Fibroblast of mammary gland (primary cell): ENCODE measurements around the gene LY6G6C.

ENCODE experiments used
- DNase-seq: peaks from one replicate; pipeline ENCODE4 v3.0.0-alpha.2; 2010; ENCODE audit warnings: low read depth
- H3K4me3 ChIP-seq: 2 replicates; pipeline ENCODE4 v1.5.1; 2011; ENCODE audit warnings: low read depth, mild to moderate bottlenecking, low read length, moderate library complexity; ENCODE audit not compliant: control insufficient read depth
- TF ChIP-seq, protein P1 (sequence below): conservative IDR thresholded peaks from 2 replicates; pipeline ENCODE4 v1.5.1; 2011; ENCODE audit warnings: low read depth, low read length, inconsistent platforms; ENCODE audit not compliant: control insufficient read depth, insufficient read depth

LY6G6C gene

GRCh38 chr6:31718265-31718664, 3.3 kb downstream of the LY6G6C start:
- DNase-seq = no peak
- no peak overlapping the region for H3K4me3 ChIP-seq
- TF ChIP-seq, protein P1, sequence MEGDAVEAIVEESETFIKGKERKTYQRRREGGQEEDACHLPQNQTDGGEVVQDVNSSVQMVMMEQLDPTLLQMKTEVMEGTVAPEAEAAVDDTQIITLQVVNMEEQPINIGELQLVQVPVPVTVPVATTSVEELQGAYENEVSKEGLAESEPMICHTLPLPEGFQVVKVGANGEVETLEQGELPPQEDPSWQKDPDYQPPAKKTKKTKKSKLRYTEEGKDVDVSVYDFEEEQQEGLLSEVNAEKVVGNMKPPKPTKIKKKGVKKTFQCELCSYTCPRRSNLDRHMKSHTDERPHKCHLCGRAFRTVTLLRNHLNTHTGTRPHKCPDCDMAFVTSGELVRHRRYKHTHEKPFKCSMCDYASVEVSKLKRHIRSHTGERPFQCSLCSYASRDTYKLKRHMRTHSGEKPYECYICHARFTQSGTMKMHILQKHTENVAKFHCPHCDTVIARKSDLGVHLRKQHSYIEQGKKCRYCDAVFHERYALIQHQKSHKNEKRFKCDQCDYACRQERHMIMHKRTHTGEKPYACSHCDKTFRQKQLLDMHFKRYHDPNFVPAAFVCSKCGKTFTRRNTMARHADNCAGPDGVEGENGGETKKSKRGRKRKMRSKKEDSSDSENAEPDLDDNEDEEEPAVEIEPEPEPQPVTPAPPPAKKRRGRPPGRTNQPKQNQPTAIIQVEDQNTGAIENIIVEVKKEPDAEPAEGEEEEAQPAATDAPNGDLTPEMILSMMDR = no peak

DNA sequence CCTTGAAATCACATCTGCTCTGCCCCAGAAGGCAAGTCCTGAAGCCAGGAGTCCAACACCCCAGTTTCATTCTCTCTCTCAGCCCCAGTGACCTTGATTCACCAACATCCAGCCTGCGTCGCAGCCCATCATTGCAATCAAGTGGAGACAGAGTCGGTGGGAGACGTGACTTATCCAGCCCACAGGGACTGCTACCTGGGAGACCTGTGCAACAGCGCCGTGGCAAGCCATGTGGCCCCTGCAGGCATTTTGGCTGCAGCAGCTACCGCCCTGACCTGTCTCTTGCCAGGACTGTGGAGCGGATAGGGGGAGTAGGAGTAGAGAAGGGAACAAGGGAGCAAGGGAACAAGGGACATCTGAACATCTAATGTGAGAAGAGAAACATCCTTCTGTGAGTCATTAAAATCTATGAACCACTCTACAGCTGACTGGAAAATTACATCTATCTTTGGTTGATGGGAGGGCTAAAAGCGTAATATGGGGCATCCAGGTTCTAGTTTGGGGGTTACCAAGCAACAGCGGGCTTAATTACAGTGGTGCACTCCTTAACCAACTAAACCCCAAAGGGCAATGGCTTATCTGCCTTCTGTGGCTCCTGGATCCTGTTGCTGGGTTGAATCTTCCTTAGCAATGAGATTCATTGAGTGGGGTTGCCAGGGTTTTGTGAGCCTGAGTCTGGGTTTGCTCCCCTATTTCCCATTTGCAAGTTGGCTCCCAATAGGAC, 3.9 kb downstream of the LY6G6C start:
- DNase-seq = no peak
- TF ChIP-seq, protein P1 = no peak
- H3K4me3 ChIP-seq = no peak overlapping the region

- TF ChIP-seq, protein P1 = no peak
- DNase-seq = no peak
- no peak within 1 kb of the TSS for H3K4me3 ChIP-seq
These were observed 6.3 kb downstream of the LY6G6C start, which contains the start of gene LY6G6D for GRCh38 chr6:31715022-31715958. LY6G6D (plus strand) TSS chr6:31715348; CDS start chr6:31715356, 8 bp downstream.

DNA sequence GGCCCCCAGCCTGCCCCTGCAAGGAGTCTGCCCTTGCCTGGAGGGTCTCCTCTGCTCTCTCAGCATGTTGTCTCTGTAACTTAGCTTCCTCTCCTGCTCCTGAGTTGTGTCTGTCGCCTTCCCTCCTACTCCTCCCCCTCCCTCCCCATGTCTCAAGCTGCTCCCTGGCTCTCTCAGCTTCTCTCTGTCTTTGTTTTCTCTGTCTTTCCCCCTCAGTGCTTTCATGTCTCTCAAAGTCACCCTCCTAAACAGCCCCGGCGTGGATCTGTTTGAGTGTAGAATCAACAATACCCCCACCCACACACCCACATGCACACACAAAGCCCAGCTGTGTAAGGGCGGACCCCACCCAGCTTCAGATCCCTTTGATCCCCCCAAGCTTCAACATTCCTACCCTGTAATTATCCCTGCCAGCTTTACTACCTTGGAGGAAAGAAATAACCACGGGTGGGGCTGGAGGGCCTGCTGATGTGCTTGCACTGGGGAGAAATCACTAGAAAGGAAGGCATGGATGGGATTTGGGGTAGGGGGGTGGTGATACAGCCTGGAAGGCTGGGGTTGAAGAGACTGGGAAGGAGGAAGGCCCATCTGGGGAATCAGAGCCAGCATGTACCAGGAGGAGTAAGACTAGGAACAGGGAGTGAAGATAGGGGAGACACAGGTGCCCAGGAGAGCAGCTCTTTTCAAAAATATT, 7.4 kb downstream of the LY6G6C start:
- H3K4me3 ChIP-seq = no peak overlapping the region
- DNase-seq = no peak
- TF ChIP-seq, protein P1 = no peak

- DNase-seq = no peak
- TF ChIP-seq, protein P1 = no peak
- H3K4me3 ChIP-seq = no peak overlapping the region
These were observed 8.1 kb downstream of the LY6G6C start for GRCh38 chr6:31713465-31713864.

GRCh38 chr6:31712296-31712695, 9.2 kb downstream of the LY6G6C start:
- DNase-seq = no peak
- H3K4me3 ChIP-seq = no peak overlapping the region
- TF ChIP-seq, protein P1 = no peak
